ENCODE measurements around the gene IFT81. TPM values are rescaled to one million over a fixed set of nuclear protein-coding genes. Genes with fewer than 3 reads are reported as not detected.

Gene IFT81
- total RNA-seq, 1 experiment from 2014 or later, result 15.5 TPM

DNA sequence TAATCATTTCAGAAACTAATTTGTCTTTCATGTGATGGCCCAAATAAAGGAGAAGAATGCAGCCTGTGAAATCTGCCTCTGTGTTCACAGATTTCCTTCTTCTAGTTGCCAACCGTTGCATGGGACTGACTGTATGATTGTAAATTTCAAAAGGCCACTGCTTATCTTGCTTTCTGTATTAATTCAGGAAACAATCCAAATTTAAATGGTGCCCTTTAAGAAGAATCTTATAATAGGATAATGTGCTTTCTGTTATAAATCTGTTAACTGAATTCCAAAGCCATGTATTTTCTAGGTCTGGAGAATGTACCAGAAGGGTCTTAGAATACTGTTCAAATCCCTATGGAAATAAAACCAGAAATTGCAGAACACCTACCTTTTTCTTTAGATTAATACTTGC lies 98.3 kb downstream of the IFT81 start:
- H3K27ac ChIP-seq (ENCODE audit: low read length), result no peak overlapping the region
- H3K36me3 ChIP-seq (ENCODE audit: control insufficient read depth, insufficient read depth, low read length), result no peaks in the 10 kb centered on the region
- BruUV-seq (replicated peaks), result no TSS peak
- DNase-seq (ENCODE audit: low read depth, low spot score) (no peak), ATAC-seq (no peak)
- no peaks in the 10 kb centered on the region for H3K9me3 ChIP-seq (ENCODE audit: control insufficient read depth, insufficient read depth, low read depth, low read length)
- H3K4me3 ChIP-seq (ENCODE audit: low read depth in 2 of 2, low read length in 2 of 2), result no peak overlapping the region
- ChIA-PET CTCF (no interaction called here), POLR2A (interaction anchor here (0.5 kb wide), 1 partner anchor 122 kb away, joined by 6 read pairs; no protein-coding TSS in a partner anchor)
- in situ Hi-C loops (cut with HindIII; ENCODE audit: low pct_unique_long_range_greater_than_20kb, low sequenced_read_pairs) (no loop called here), intact Hi-C loops (cut with micrococcal nuclease; ENCODE audit: unreplicated experiment) (loop anchor here (5.0 kb wide), 1 partner anchor 120 kb away; no protein-coding TSS in a partner anchor)
- no peaks in the 10 kb centered on the region for H3K4me1 ChIP-seq (ENCODE audit: control insufficient read depth, insufficient read depth, low read length)
- TF ChIP-seq POLR2AphosphoS5 (IDR thresholded peaks at IDR 0.05; ENCODE audit: low read depth, low read length) (no peak), SIN3A (IDR thresholded peaks at IDR 0.05; ENCODE audit: borderline replicate concordance, insufficient read depth, low read depth, low read length) (no peak)
- no peaks in the 10 kb centered on the region for H3K27me3 ChIP-seq (ENCODE audit: control insufficient read depth, insufficient read depth, low read length)

DNA sequence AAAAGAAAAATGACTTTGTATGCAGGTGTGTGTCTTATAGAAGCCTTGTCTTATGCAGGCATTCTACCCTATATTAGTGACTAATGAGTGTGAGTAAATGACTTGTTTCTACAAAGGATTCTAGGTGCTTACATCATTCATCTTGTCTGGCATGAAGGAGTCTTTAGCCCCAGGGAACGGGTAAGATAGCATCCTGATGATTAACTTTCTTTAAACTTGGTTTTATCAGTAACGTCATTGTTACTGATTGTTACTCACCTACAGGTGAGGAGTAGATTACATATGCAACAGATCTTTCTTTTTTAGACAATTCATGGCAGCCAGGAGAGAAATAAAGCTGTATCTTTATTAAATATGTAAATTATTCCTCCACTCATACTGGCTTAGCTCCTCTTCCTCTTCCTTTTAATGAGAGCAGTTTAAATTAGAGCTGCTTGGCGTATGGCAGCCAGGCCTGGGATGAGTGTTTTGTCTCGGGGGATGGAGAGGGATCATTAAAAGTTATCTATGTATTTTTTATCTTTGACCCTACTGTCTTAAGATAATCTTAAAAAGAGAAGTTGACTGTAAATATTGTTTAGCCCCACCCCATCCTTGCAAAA lies 99.7 kb downstream of the IFT81 start:
- intact Hi-C loops (cut with micrococcal nuclease; ENCODE audit: unreplicated experiment) (loop anchor here (5.0 kb wide), 1 partner anchor 122 kb away; no protein-coding TSS in a partner anchor), in situ Hi-C loops (cut with HindIII; ENCODE audit: low pct_unique_long_range_greater_than_20kb, low sequenced_read_pairs) (no loop called here)
- ChIA-PET POLR2A (interaction anchor here (0.6 to 0.7 kb wide), 2 partner anchors 14 to 159 kb away, joined by 7 to 11 read pairs; no protein-coding TSS in a partner anchor), CTCF (interaction anchor here (0.7 kb wide), 2 partner anchors 96 to 537 kb away, joined by 3 to 4 read pairs; no protein-coding TSS in a partner anchor)
- no peaks in the 10 kb centered on the region for H3K4me1 ChIP-seq (ENCODE audit: control insufficient read depth, insufficient read depth, low read length)
- H3K36me3 ChIP-seq (ENCODE audit: control insufficient read depth, insufficient read depth, low read length), result no peaks in the 10 kb centered on the region
- TF ChIP-seq POLR2AphosphoS5 (IDR thresholded peaks at IDR 0.05; ENCODE audit: low read depth, low read length), result no peak
- TF ChIP-seq, protein P1, sequence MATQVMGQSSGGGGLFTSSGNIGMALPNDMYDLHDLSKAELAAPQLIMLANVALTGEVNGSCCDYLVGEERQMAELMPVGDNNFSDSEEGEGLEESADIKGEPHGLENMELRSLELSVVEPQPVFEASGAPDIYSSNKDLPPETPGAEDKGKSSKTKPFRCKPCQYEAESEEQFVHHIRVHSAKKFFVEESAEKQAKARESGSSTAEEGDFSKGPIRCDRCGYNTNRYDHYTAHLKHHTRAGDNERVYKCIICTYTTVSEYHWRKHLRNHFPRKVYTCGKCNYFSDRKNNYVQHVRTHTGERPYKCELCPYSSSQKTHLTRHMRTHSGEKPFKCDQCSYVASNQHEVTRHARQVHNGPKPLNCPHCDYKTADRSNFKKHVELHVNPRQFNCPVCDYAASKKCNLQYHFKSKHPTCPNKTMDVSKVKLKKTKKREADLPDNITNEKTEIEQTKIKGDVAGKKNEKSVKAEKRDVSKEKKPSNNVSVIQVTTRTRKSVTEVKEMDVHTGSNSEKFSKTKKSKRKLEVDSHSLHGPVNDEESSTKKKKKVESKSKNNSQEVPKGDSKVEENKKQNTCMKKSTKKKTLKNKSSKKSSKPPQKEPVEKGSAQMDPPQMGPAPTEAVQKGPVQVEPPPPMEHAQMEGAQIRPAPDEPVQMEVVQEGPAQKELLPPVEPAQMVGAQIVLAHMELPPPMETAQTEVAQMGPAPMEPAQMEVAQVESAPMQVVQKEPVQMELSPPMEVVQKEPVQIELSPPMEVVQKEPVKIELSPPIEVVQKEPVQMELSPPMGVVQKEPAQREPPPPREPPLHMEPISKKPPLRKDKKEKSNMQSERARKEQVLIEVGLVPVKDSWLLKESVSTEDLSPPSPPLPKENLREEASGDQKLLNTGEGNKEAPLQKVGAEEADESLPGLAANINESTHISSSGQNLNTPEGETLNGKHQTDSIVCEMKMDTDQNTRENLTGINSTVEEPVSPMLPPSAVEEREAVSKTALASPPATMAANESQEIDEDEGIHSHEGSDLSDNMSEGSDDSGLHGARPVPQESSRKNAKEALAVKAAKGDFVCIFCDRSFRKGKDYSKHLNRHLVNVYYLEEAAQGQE (IDR thresholded peaks at IDR 0.05; ENCODE audit: insufficient read depth in 1 of 2, low read depth in 2 of 2, low read length in 1 of 2), result no peak
- no peak for TF ChIP-seq TCF7L2 (IDR thresholded peaks at IDR 0.05; ENCODE audit: low read depth, low read length)
- TF ChIP-seq, protein P2, sequence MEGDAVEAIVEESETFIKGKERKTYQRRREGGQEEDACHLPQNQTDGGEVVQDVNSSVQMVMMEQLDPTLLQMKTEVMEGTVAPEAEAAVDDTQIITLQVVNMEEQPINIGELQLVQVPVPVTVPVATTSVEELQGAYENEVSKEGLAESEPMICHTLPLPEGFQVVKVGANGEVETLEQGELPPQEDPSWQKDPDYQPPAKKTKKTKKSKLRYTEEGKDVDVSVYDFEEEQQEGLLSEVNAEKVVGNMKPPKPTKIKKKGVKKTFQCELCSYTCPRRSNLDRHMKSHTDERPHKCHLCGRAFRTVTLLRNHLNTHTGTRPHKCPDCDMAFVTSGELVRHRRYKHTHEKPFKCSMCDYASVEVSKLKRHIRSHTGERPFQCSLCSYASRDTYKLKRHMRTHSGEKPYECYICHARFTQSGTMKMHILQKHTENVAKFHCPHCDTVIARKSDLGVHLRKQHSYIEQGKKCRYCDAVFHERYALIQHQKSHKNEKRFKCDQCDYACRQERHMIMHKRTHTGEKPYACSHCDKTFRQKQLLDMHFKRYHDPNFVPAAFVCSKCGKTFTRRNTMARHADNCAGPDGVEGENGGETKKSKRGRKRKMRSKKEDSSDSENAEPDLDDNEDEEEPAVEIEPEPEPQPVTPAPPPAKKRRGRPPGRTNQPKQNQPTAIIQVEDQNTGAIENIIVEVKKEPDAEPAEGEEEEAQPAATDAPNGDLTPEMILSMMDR (IDR thresholded peaks at IDR 0.05), result no peak
- no peak for TF ChIP-seq SIN3A (IDR thresholded peaks at IDR 0.05; ENCODE audit: borderline replicate concordance, insufficient read depth, low read depth, low read length)
- ATAC-seq, result peak; percentile 38
- no TSS peak for BruUV-seq (replicated peaks)
- H3K9me3 ChIP-seq (ENCODE audit: control insufficient read depth, insufficient read depth, low read depth, low read length), result no peaks in the 10 kb centered on the region
- H3K27ac ChIP-seq (ENCODE audit: low read length), result no peak overlapping the region
- DNase-seq (ENCODE audit: low read depth, low spot score), result no peak
- H3K4me3 ChIP-seq (ENCODE audit: low read depth in 2 of 2, low read length in 2 of 2), result no peak overlapping the region
- H3K27me3 ChIP-seq (ENCODE audit: control insufficient read depth, insufficient read depth, low read length), result no peaks in the 10 kb centered on the region

Measured in Panc1 (cell line).